Spleen (tissue), 7 donors: ENCODE measurements around the gene CYP3A4.

Experiments
- POLR2AphosphoS5 ChIP-seq, 3 donors: sonication (generic); formaldehyde crosslinking; IDR thresholded peaks; one replicate each; pipeline ENCODE4 v1.5.1; 2017; ENCODE audit warnings: antibody characterized with exemption in 3 of 3
- TF ChIP-seq, protein P1 (sequence below), 11 experiments: fragments of 200-600 bp in 7 of 11; fragments of 450-650 bp in 4 of 11; sonication (generic) in 4 of 11; IDR thresholded peaks in 8 of 11; conservative IDR thresholded peaks in 3 of 11; 1 replicate in 7 of 11; 2 replicates in 4 of 11; pipeline versions ENCODE4 v1.4.0 to v1.8.0; 2016 to 2021; ENCODE audit warnings: antibody characterized with exemption in 11 of 11, inconsistent platforms in 4 of 11, mild to moderate bottlenecking in 1 of 11
- donor health status: DM: no; HTN: no; CAD: no; lungs with moderate emphysema.
- donor health status: DM: no; HTN: no; CAD: no.
- donor health status: DM: no; HTN: no; CAD: no.

DNA sequence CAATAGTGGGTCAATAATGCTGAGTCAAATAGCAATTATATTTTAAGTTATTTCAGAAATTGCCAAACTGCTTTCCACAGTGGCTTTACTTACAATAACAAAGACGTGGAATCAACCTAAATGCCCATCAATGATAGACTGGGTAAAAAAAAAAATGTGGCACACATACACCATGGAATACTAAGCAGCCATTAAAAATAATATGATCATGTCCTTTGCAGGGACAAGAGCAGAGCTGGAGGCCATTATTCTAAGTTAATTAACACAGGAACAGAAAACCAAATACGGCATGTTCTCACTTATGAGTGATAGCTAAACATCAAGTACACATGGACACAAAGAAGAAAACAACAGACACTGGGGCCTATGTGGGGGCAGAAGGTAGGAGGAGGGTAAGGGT, 15.0 kb upstream of the CYP3A4 start:
- TF ChIP-seq, protein P1, sequence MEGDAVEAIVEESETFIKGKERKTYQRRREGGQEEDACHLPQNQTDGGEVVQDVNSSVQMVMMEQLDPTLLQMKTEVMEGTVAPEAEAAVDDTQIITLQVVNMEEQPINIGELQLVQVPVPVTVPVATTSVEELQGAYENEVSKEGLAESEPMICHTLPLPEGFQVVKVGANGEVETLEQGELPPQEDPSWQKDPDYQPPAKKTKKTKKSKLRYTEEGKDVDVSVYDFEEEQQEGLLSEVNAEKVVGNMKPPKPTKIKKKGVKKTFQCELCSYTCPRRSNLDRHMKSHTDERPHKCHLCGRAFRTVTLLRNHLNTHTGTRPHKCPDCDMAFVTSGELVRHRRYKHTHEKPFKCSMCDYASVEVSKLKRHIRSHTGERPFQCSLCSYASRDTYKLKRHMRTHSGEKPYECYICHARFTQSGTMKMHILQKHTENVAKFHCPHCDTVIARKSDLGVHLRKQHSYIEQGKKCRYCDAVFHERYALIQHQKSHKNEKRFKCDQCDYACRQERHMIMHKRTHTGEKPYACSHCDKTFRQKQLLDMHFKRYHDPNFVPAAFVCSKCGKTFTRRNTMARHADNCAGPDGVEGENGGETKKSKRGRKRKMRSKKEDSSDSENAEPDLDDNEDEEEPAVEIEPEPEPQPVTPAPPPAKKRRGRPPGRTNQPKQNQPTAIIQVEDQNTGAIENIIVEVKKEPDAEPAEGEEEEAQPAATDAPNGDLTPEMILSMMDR (IDR thresholded peaks at IDR 0.05 in 8 of 11, conservative IDR thresholded peaks at IDR 0.05 in 3 of 11) = no peak
- no peak for TF ChIP-seq POLR2AphosphoS5 (IDR thresholded peaks at IDR 0.05)
